Cortex of kidney (tissue), 1 donor: ENCODE measurements around the gene IRF9.

Experiments used
- DNase-seq: peaks from one replicate; lab custom pipeline; 2025; lab: John Stamatoyannopoulos, UW

IRF9 gene

DNA sequence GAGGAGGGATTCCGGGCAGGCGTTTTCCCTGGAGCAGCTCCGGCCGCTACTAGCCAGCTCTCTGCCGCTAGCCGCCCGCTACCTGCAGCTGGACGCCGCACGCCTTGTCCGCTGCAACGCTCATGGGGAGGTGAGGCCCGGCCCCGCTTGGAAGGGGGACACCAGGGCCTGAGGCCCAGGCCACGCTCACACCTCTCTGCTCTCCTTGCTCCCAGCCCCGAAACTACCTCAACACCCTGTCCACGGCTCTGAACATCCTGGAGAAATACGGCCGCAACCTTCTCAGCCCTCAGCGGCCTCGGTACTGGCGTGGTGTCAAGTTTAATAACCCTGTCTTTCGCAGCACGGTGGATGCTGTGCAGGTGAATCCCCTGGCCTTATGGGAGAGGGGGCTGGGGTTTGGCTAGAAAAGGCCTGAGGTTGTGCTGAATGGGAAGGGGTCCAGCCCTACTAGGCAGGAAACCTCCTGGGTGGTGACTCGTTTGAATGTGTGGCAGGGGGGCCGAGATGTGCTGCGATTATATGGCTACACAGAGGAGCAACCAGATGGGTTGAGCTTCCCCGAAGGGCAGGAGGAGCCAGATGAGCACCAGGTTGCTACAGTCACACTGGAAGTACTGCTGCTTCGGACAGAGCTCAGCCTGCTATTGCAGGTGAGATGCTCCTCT lies 13.2 kb upstream of the IRF9 start:
- no peak for DNase-seq

DNA sequence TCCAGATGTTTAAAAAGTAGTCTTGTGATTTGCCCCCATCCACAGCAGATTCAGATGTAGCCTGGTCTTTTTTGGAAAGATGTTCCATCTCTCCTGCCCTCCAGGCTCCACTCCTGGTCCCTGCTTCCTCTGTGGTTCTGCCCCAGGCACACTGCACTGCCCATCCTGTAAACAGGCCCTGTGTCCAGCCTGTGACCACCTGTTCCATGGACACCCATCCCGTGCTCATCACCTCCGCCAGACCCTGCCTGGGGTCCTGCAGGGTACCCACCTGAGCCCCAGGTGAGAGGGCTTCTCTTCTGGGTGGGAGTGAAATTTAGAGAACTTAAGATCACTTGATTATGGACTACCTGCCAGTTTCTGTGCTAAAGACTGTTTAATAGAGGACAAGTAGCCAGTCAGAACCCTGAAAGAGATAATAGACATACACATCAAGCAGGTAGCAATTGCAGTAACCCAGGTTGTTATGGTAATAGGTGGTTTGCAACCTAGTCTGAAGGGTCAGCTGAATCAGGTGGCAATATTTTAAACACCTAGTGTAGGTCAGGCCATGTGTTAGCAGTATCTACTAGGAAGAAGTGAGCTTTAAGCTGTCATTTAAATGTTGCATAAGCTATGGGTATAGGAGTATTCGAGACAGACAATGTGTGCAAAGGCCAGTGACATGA lies 11.6 kb upstream of the IRF9 start:
- DNase-seq = no peak

DNA sequence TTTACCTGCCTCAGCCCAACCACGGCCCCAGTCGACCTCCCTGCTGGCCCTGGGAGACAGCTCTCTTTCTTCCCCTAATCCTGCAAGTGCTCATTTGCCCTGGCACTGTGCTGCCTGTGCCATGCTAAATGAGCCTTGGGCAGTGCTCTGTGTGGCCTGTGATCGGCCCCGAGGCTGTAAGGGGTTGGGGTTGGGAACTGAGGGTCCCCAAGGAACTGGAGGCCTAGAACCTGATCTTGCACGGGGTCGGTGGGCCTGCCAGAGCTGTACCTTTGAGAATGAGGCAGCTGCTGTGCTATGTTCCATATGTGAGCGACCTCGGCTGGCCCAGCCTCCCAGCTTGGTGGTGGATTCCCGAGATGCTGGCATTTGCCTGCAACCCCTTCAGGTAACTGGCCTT lies 11.0 kb upstream of the IRF9 start:
- no peak for DNase-seq

DNA sequence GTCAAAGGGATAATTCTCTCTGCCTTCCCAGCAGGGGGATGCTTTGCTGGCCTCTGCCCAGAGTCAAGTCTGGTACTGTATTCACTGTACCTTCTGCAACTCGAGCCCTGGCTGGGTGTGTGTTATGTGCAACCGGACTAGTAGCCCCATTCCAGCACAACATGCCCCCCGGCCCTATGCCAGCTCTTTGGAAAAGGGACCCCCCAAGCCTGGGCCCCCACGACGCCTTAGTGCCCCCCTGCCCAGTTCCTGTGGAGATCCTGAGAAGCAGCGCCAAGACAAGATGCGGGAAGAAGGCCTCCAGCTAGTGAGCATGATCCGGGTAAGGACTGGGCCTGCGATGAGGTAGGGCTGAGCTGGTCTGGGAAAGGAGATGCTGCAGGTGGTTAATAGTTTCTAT lies 10.5 kb upstream of the IRF9 start:
- DNase-seq = no peak

DNA sequence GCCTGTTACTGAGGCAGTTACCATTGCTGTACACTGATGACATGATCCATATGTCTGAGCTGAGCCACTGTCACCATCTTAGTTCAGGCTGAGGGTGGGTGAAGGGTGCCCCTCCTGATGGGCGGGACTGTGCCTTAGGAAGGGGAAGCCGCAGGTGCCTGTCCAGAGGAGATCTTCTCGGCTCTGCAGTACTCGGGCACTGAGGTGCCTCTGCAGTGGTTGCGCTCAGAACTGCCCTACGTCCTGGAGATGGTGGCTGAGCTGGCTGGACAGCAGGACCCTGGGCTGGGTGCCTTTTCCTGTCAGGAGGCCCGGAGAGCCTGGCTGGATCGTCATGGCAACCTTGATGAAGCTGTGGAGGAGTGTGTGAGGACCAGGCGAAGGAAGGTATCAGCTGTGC lies 10.1 kb upstream of the IRF9 start:
- DNase-seq = no peak

DNA sequence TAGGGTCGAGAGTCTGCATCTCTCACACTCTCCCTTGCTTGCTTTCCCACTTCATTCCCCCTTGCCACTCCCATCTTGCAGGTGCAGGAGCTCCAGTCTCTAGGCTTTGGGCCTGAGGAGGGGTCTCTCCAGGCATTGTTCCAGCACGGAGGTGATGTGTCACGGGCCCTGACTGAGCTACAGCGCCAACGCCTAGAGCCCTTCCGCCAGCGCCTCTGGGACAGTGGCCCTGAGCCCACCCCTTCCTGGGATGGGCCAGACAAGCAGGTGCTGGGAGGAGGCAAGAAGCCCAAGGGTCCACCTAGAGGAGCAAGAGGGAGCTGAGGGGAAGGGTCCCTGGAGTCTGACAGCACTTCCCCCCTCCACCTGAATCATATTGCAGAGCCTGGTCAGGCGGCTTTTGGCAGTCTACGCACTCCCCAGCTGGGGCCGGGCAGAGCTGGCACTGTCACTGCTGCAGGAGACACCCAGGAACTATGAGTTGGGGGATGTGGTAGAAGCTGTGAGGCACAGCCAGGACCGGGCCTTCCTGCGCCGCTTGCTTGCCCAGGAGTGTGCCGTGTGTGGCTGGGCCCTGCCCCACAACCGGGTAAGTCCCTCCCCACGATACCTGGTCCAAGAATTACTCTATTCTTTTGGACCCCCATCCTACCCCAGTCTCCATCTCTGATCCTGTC lies 9.5 kb upstream of the IRF9 start:
- no peak for DNase-seq

DNA sequence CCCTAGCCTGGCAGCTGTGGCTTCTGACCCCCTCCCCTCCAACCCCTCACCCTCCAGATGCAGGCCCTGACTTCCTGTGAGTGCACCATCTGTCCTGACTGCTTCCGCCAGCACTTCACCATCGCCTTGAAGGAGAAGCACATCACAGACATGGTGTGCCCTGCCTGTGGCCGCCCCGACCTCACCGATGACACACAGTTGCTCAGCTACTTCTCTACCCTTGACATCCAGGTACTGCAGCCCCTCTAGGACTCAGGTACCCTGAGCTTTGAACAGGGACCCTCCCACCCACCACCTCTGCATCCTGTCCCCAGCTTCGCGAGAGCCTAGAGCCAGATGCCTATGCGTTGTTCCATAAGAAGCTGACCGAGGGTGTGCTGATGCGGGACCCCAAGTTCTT lies 6.0 kb upstream of the IRF9 start:
- no peak for DNase-seq

DNA sequence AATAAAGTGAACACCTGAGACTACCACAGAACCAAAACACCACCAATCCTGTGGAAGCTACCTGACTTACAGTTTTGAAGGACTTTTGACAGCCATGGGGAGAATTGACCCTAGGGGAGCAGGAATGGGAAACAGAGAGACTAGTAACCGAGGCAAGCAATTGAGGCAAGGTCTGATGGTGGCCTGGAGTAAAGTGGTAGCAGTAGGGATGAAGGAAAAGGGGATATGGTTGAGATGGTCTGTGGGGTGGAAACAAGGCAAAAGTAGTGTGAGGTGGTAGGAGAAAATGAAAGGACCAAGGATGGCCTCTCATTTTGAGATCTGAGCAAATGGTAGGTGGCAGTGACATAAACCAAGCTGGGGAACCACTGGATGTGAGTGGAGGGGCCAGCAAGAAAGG lies 4.2 kb upstream of the IRF9 start:
- DNase-seq = no peak

DNA sequence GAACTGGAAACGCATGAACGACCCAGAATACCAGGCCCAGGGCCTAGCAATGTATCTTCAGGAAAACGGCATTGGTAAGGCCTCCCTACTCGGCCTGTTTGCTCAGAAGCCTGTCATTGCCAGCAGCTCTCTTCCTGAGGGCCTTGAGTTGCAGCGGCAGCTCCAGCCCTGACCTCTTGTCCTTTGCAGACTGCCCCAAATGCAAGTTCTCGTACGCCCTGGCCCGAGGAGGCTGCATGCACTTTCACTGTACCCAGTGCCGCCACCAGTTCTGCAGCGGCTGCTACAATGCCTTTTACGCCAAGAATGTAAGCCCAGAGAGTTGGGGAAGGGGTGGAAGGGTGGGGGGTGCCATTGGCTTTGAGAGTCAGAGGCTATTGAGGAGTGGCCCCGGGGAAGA lies 3.7 kb upstream of the IRF9 start:
- DNase-seq = no peak

DNA sequence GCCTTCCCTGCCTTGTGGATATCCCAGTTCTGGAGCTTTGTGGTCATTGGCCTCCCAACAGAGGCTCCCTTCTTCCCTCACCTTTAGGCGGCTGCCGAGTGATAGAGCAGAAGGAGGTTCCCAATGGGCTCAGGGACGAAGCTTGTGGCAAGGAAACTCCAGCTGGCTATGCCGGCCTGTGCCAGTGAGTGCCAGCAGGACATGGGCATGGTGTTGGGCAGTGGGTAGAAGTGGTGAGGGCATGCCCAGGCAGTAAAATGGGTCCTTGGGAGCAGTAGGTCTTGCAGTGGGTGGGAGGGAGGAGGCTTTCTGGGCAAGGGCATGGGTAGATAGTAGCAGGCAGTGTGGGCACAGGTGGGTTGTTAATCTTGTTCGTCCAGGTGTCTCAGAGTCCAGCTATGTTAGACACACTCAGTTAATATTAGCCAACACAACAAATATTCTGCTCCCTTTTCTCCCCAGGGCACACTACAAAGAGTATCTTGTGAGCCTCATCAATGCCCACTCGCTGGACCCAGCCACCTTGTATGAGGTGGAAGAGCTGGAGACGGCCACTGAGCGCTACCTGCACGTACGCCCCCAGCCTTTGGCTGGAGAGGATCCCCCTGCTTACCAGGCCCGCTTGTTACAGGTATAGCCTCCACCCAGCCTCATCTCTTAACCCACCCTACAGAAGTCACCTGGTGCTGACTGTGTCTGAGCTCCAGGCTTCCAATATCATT lies 1.1 kb upstream of the IRF9 start:
- no peak for DNase-seq

DNA sequence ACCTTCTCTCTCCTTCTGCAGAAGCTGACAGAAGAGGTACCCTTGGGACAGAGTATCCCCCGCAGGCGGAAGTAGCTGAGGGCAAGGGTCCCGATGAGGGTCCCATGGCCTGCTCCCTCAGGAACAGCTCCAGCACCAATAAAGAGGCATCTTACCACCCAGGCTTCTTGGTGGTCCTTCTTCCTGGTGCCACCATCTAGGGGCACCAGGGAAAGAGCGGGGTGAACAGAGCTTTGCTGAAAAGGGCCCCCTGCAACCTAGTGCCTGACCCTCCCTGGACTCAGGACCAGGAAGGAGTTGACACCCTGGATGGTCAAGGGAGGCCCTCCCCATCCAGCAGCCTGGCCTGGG lies 591 bp upstream of the IRF9 start:
- DNase-seq = no peak

DNA sequence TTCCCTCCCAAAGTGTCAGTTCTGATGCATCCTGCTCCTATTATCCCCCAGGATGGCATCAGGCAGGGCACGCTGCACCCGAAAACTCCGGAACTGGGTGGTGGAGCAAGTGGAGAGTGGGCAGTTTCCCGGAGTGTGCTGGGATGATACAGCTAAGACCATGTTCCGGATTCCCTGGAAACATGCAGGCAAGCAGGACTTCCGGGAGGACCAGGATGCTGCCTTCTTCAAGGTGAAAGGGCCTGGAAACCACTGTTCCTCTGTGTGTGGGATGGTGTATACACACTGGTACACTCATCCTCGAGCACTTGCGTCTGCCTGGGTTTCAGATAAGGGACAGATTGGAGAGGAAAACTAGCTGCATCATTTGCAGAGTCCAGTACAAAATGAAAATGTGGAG lies 1.0 kb downstream of the IRF9 start:
- DNase-seq = no peak

DNA sequence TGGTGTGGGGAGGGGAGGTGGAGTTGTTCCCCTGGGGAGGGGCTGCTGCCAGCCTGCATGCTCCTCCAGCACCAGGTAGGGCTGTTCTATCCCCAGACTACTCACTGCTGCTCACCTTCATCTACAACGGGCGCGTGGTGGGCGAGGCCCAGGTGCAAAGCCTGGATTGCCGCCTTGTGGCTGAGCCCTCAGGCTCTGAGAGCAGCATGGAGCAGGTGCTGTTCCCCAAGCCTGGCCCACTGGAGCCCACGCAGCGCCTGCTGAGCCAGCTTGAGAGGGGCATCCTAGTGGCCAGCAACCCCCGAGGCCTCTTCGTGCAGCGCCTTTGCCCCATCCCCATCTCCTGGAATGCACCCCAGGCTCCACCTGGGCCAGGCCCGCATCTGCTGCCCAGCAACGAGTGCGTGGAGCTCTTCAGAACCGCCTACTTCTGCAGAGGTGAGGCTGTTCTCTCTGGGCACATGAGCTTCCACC lies 3.5 kb downstream of the IRF9 start:
- DNase-seq = no peak

DNA sequence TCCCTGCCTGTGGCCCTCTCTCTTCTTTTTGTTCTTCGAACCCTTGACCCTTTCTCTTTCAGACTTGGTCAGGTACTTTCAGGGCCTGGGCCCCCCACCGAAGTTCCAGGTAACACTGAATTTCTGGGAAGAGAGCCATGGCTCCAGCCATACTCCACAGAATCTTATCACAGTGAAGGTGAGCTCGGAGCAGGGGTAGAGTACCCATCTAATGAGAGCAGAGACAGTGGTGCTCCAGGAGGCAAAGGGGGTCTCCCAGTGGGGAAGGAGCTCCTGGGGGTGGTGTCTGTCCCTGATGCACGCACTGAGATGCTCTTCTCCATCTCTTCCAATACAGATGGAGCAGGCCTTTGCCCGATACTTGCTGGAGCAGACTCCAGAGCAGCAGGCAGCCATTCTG lies 4.7 kb downstream of the IRF9 start:
- DNase-seq = no peak

DNA sequence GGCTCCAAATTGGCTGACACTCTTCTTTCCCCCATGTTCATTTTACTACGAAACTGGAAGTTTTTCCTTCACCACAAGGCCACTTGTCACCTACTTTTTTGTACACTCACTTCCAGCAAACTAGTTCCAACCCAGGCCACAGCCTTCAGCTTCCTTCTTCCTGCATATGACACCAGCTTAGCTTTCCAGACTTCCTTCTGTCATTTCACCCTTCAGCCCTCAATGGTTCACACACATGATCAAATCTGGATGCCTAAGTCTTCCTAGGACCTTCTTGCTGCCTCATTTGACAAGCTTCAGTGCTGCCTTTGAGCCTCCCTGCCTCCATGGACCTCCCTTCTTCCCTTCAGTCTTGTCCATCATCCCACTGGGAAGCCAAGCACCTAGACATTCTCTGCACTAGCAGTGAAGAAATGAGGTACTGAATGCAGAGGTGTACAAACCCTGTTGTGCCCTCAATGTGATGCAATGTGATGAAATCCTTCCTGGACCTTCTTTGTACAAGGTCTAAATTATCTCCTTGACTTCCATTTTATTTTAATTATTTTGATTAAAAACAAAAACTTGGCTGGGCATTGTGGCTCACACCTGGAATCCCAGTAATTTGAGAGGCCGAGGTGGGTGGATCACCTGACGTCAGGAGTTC lies 6.5 kb downstream of the IRF9 start:
- DNase-seq = no peak

DNA sequence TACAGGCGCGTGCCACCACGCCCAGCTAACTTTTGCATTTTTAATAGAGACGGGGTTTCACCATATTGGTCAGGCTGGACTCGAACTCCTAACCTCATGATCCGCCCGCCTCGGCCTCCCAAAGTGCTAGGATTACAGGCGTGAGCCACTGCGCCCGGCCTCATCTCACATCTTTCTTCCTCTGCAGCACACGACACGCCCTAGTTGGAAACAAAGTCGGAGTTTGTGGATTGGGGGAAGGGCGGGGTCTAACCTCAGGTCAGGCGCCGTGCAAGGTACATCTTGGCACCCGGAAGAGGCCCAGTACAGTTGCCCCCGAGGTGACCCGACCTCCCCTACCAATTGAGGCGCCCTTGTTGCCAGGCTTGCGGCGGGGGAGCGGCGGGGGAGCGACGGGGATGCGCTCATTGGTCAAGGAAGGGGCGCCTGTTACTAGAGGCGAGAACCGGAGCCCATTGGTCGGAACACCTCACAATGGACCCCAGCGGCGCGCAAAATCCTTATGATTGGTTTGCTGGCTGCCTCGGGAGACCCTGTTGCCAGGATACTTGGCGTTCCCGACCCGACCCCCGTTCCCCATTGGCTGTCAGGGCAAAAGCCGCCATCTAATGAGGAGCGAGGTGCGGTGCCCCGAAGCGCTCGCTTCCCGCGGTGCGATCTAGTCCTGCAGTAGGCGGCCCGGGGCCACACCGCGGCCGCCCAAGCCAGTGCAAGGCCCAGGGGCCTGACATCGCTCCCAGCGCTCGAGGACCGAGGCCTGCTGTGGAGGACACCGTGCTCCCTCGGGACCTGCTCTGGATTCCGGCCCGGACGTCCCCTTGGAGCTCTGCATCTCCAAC lies 10.6 kb downstream of the IRF9 start, which contains the start of gene REC8:
TSS of gene REC8 (plus strand) at position 659 of the 839 bp plus-strand sequence. CDS start 473 bp downstream, outside the sequence.
- DNase-seq = no peak

DNA sequence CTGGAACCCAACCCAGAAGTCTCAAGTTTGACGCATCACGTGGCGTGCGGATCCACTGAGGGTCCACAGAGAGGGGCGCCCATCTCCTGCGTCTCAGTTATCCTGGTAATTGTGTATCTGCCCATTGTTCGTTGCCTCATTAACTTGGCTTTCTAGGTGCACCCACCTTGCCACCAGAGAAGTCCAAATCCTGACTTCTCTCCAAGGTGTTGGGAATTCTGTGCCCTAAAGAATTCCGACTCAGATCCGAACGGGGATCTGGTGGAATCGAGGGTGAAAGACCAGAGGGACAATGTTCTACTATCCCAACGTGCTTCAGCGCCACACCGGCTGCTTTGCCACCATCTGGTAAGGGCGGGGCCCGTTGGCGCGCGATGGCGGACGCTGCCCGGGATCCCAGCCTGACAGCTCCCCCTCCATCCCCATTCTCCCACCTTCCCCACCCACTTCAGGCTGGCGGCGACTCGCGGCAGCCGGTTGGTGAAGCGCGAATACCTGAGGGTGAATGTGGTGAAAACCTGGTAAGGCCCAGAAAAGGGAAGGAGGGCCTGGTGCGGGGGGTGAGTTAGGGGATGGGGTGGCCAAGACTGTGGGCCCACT lies 11.3 kb downstream of the IRF9 start:
- no peak for DNase-seq

DNA sequence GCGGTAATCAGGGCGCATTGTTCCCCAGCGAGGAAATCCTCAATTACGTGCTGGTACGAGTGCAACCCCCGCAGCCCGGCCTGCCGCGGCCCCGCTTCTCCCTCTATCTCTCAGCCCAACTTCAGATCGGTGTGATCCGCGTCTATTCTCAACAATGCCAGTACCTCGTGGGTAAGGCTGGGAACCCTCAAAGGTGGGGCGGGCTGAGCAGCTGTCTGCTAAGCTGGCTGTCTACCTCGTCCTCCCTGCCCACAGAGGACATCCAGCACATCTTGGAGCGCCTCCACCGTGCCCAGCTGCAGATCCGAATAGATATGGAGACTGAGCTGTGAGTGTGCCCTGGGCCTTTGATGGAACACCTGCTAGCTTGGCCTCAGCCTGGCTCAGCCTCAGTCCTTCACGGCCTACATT lies 11.8 kb downstream of the IRF9 start:
- DNase-seq = no peak

DNA sequence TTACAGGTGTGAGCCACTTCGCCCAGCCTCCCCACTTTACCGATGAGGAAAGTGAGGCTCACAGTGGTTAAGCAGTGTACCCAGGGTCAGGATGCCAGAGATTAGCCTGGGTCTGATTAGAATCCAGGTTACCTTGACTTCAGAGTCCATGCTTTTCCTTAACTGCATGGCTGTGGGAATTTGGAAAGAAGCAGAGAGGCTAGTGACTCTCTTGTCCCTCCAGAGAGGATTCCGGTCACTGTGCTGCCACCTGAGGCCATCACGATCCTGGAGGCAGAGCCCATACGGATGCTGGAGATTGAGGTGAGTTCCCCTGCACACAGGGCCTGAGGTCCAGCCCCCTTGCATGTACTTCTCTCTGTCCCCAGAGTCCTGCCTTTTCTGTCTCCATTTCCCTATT lies 15.5 kb downstream of the IRF9 start:
- DNase-seq = no peak

DNA sequence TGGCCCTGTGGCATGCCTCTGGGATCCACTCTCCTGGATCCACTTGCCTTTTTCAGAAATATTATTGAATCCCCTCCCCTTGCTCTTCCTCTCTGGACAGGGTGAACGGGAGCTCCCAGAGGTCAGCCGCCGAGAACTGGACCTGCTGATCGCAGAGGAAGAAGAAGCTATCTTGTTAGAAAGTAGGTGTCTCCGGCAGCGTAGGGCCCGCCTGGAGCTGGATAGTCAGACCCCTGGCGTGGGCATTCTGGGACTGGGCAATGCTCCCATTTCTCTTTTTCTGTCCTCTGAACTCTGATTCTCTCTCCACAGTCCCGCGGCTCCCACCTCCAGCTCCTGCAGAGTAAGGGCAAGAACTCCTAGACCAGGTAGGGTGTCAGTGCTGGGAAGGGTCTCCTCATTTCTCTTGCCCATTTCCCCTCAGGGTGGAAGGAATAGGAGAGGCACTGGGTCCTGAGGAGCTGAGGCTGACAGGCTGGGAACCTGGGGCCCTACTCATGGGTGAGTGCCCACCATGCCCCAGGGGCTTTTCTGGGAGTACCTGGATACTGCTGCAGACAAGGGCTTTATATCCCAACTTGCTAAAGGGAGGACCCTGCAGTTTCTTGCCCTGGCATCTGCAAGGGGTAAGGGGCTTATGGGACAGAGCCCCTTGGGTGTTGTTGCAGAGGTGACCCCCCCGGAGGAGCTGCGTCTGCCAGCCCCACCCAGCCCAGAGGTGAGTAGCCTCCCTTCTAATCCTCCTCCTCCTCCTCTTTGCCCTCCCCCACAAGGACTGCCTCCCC lies 16.2 kb downstream of the IRF9 start:
- no peak for DNase-seq
